ENCODE data around the gene CREM.

DNA sequence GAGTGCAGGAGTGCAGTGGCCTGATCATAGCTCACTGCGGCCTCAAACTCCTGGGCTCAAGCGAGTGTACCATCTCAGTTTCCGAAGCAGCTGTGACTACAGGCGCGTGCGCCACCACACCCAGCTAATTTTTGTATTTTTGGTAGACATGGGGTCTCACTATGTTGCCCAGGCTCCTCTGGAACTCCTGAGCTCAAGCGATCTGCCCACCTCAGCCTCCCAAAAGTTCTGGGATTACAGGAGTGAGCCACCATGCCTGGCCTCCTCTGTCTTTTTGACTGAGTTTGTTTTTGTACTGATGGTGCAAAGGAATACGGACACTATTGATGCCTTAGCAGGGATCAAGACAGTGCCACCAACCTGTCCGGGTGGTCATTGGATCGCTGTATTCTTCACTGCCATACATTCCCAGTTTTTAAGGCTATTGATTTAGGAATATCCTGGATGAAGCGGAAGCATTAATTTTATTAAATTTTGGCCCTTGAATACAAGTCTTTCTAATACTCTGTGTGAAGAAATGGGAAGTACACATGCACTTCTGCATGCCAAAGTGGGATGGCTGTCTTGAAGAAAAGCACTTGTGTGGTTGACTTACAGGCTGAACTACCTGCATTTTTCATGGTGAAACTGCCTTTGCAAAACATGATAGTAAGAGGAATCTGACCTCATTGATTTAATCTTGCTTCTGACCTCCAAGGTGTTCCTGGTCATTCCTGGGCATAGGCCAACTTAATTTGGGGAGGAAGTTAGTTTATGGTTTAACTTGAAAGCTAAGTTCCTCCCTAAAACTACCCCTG lies 34.5 kb upstream of the CREM start:
- TF ChIP-seq POLR2AphosphoS5 (IDR thresholded peaks at IDR 0.05; ENCODE audit: low read depth, low read length) (no peak), POLR2A (IDR thresholded peaks at IDR 0.05; ENCODE audit: low read depth, low read length) (no peak), SPI1 (IDR thresholded peaks at IDR 0.05; ENCODE audit: low read depth, low read length) (no peak), TAF1 (IDR thresholded peaks at IDR 0.05; ENCODE audit: low read depth, low read length) (no peak), PAX5 (IDR thresholded peaks at IDR 0.05; ENCODE audit: insufficient read depth, low read length, severe bottlenecking) (no peak)

Data from GM12891 (cell line).